Lower lobe of right lung (tissue), 2 donors: ENCODE results near the gene CCL19. TPM values are rescaled to one million over a fixed set of nuclear protein-coding genes. Genes with fewer than 3 reads are reported as not detected.
A peak's percentile ranks its signal among the peaks of the same experiment; 100 is the strongest.

Experiments
- ATAC-seq, 2 donors: fragments of 200-7000 bp; cut with Tn5 transposase; one replicate each; pipeline ENCODE4 v1.9.1; 2020 to 2022; ENCODE audit warnings: mild to moderate bottlenecking in 2 of 2, moderate library complexity in 2 of 2
- DNase-seq: peaks from one replicate; pipeline ENCODE4 v3.0.0-alpha.2; 2020
- H3K27ac ChIP-seq: fragments of 200-600 bp; one replicate; pipeline ENCODE4 v1.8.0; 2022
- H3K27me3 ChIP-seq: fragments of 200-600 bp; one replicate; pipeline ENCODE4 v1.8.0; 2022; ENCODE audit warnings: low read depth
- H3K36me3 ChIP-seq: fragments of 200-600 bp; one replicate; pipeline ENCODE4 v1.8.0; 2022; ENCODE audit warnings: mild to moderate bottlenecking
- H3K4me1 ChIP-seq: fragments of 200-600 bp; one replicate; pipeline ENCODE4 v1.8.0; 2022
- H3K4me3 ChIP-seq: fragments of 200-600 bp; one replicate; pipeline ENCODE4 v1.8.0; 2022; ENCODE audit warnings: mild to moderate bottlenecking
- H3K9me3 ChIP-seq: fragments of 200-600 bp; one replicate; pipeline ENCODE4 v1.8.0; 2022
- intact Hi-C: fragments of 100-400 bp; cut with DNase I; formaldehyde crosslinking; loops from one replicate; pipeline ENCODE4 v1.11.0; 2022
- total RNA-seq: library from RNA; stranded (reverse); fragmentation: NEBNext Ultra II Directional; extraction: Animal tissue kit (Norgen Biotek cat#: 25700); gene quantifications from one replicate; pipeline ENCODE4 v1.2.1, GENCODE V29; 2021
- TF ChIP-seq, protein P1 (sequence below): fragments of 200-600 bp; IDR thresholded peaks from one replicate; pipeline ENCODE4 v1.8.0; 2022; ENCODE audit warnings: antibody characterized with exemption, mild to moderate bottlenecking
- donor health status: DM: no; HTN: yes; CAD: no; lungs with severe emphysema.

CCL19 gene
- total RNA-seq, 1 donor from 2014 or later = 2.4 TPM

DNA sequence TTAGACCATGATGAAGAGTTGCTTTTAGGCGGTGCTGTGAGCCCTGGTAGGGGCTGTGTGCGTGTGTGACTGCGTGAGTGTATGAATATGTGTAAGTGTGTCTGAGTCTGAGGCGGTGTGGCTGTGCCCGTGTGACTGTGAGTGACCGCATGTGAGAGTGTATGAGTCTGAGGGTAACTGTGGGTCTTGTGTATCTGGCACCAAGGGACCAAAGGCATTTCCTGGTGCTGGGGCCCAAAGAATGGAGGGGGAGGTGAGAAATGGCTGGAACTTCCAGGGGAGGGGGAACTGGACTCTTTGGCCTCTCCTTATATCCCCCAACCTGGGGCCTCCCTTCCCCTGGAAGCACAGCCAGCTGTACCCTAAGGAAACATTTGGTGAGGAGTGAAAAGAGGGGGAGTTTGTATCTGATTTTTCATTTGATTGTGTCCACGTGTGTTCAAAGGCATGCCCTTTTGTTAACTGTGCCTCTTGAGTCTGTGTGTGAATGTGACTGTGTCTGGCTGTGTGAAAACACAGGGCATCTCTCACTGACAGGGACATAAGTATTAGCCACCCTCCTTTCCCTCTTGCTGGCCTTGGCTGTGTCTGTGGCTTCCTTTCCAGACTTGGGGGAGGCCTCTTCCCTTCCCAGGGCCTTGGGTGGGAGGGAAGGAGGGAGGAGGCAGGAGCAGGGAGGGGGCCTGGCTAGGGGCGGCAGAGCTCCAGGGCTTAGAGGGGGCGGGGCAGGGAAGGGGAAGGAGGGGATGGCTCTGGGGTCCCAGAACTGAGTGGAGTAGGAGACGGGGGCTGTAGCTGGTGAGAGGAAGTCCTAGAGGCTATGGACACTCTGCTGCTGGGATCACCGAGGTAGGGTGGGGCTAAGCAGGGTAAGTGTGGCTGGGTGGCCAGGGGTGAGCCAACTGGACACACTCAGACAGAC lies 37.7 kb downstream of the CCL19 start:
- H3K9me3 ChIP-seq = no peaks in the 10 kb centered on the region
- TF ChIP-seq, protein P1, sequence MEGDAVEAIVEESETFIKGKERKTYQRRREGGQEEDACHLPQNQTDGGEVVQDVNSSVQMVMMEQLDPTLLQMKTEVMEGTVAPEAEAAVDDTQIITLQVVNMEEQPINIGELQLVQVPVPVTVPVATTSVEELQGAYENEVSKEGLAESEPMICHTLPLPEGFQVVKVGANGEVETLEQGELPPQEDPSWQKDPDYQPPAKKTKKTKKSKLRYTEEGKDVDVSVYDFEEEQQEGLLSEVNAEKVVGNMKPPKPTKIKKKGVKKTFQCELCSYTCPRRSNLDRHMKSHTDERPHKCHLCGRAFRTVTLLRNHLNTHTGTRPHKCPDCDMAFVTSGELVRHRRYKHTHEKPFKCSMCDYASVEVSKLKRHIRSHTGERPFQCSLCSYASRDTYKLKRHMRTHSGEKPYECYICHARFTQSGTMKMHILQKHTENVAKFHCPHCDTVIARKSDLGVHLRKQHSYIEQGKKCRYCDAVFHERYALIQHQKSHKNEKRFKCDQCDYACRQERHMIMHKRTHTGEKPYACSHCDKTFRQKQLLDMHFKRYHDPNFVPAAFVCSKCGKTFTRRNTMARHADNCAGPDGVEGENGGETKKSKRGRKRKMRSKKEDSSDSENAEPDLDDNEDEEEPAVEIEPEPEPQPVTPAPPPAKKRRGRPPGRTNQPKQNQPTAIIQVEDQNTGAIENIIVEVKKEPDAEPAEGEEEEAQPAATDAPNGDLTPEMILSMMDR = no peak
- DNase-seq (no peak), ATAC-seq (no peak)
- H3K27me3 ChIP-seq = no peaks in the 10 kb centered on the region
- H3K36me3 ChIP-seq = peaks cover 25% of the 10 kb centered on the region
- no peak overlapping the region for H3K4me3 ChIP-seq
- intact Hi-C loops = no loop called here
- H3K27ac ChIP-seq = peak overlapping the region; percentile 72
- peaks cover 45% of the 10 kb centered on the region for H3K4me1 ChIP-seq

DNA sequence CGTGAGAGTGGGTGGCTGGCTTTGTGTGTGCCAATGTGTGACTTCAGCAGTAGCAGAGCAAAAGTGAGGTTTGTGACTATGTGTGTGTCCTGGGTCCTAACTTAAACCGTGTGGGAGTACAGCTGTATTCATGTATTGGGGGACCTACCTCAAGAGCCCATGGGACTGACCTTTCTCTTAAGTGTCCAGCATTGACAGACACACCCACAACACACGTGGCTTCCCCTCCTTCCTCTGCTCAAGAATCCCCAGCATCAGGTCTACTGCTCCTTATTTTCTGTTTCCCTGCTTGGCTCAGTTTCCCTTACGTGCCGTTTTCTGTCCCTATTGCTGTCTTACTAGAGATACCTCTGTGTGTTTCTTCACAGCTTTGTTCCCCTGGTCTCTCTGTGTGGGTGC lies 38.5 kb downstream of the CCL19 start:
- H3K36me3 ChIP-seq = peaks cover 29% of the 10 kb centered on the region
- peak overlapping the region; percentile 72 for H3K27ac ChIP-seq
- TF ChIP-seq, protein P1 = no peak
- H3K9me3 ChIP-seq = no peaks in the 10 kb centered on the region
- H3K4me1 ChIP-seq = peaks cover 53% of the 10 kb centered on the region
- no peak for ATAC-seq
- intact Hi-C loops = no loop called here
- H3K4me3 ChIP-seq = peak overlapping the region; percentile 54
- DNase-seq = no peak
- no peaks in the 10 kb centered on the region for H3K27me3 ChIP-seq

DNA sequence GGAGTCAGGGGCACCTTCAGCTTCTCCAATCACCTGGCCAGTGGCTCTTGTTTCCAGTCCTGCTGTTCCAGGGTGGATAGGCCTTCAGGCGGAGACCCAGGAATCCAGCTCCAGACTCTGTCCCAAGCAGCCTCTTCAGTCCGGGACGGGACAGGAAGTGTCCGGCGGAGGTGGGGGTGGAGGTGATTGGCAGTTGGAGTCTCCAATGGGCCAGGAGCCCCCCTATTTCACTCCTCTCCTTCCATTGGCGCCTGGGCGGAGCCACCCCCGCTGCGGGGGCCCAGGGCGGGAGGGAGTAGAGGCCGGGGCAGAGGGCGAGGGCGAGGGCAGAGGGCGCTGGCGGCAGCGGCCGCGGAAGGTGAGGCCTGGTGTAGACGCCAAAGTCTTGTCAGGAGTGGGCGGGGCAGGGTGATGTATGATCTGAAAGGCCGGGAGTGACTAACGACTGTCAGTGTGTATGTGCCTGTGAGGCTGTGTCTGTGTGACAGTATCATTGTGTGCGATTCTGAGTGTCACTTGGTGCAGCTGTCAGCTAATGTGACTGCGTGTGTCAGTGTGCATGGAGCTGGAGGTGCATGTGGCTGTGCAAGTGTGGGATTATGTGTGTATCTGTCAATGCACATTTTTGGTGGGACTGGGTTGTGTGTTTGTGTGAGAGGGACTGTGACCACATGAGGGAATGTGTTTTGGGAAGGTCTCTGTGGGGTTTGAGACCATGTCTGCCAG lies 39.0 kb downstream of the CCL19 start, which contains the start of gene IL11RA:
Gene IL11RA (plus strand): TSS at position 310 of the 726 bp plus-strand sequence. CDS start 3,033 bp downstream, outside the sequence.
- intact Hi-C loops = no loop called here
- no peaks in the 10 kb centered on the region for H3K27me3 ChIP-seq
- H3K9me3 ChIP-seq = no peaks in the 10 kb centered on the region
- DNase-seq (peak; percentile 92), ATAC-seq (peak; percentile 92 to 95)
- peaks cover 29% of the 10 kb centered on the region for H3K36me3 ChIP-seq
- H3K4me1 ChIP-seq = peaks cover 57% of the 10 kb centered on the region
- TF ChIP-seq, protein P1 = peak; percentile 12
- peak within 1 kb of the TSS; percentile 72 for H3K27ac ChIP-seq
- H3K4me3 ChIP-seq = peak within 1 kb of the TSS; percentile 54

DNA sequence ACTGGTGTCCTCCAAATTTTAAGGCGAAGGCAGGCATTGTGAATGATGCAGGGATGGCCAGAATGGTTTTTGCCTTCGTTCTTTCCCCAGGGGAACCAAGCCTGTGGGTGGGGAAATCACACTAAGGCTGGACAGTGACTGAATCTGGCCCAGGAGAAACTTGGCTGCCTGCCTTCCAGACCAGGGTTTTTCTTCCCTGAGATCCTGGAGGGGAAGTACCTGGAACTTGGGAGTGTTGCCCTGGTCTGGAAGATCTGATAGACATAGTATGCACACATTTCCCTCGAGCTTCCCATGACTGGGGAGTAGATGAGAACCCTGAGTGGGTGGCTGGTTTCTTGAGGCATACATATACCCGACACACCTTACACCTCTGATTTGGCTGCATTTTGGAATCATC lies 39.8 kb downstream of the CCL19 start:
- TF ChIP-seq, protein P1 = no peak
- H3K9me3 ChIP-seq = no peaks in the 10 kb centered on the region
- H3K4me1 ChIP-seq = peaks cover 58% of the 10 kb centered on the region
- H3K27ac ChIP-seq = peak overlapping the region; percentile 72
- DNase-seq (no peak), ATAC-seq (no peak)
- intact Hi-C loops = no loop called here
- no peaks in the 10 kb centered on the region for H3K27me3 ChIP-seq
- peaks cover 29% of the 10 kb centered on the region for H3K36me3 ChIP-seq
- peak overlapping the region; percentile 54 for H3K4me3 ChIP-seq

DNA sequence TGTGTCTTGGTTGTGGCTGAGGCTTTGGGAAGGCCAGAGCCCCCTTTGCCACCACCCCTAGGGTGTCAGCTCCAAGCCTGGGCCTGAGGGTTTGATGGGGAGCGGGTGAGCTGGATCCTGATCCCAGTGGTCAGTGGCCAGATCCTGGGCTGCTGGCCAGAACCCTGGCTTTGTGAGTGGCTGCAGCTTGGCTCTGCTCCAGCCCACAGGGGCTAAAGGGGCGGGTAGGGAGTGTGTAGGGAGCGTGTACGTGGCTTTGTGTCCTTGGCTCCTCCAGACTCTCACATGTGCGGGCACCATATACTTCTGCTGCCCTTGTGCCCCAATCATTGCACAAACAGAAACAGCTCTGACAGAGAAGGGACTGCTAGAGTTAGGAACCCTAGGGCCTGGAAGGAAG lies 40.3 kb downstream of the CCL19 start:
- Histone ChIP-seq H3K27ac (peak overlapping the region; percentile 72), H3K36me3 (peaks cover 29% of the 10 kb centered on the region), H3K4me3 (no peak overlapping the region), H3K27me3 (no peaks in the 10 kb centered on the region), H3K4me1 (peaks cover 62% of the 10 kb centered on the region), H3K9me3 (no peaks in the 10 kb centered on the region)
- ATAC-seq = no peak
- intact Hi-C loops = no loop called here
- TF ChIP-seq, protein P1 = no peak
- no peak for DNase-seq
